Heart left ventricle (tissue), 16 donors: ENCODE data around the gene SET. TPM values are rescaled to one million over a fixed set of nuclear protein-coding genes. Genes with fewer than 3 reads are reported as not detected.
"Not testable (repeated sequence)": the region's sequence is repeated elsewhere in the genome, so short reads cannot be mapped to it uniquely, and the experiment has no call there.

ENCODE experiments used
- ATAC-seq, 4 donors: fragments of 200-7000 bp; cut with Tn5 transposase; one replicate each; pipeline ENCODE4 v1.9.1; 2020 to 2022; ENCODE audit warnings: moderate library complexity in 4 of 4, mild to moderate bottlenecking in 3 of 4, moderate number of reproducible peaks in 1 of 4
- DNase-seq, 5 donors: peaks; one replicate each; pipeline ENCODE4 v3.0.0-alpha.2; 2020
- H3K27ac ChIP-seq, 12 donors: fragments of 200-600 bp; sonication (generic) in 4 of 12; one replicate each; pipeline versions ENCODE4 v1.5.0 to v1.8.0; 2016 to 2022; ENCODE audit warnings: mild to moderate bottlenecking in 2 of 12
- H3K27me3 ChIP-seq, 9 donors: fragments of 200-600 bp; sonication (generic) in 2 of 9; one replicate each; pipeline versions ENCODE4 v1.5.1 to v1.8.0; 2016 to 2022; ENCODE audit warnings: mild to moderate bottlenecking in 3 of 9
- H3K36me3 ChIP-seq, 9 donors: fragments of 200-600 bp; sonication (generic) in 2 of 9; one replicate each; pipeline versions ENCODE4 v1.5.0 to v1.8.0; 2018 to 2022; ENCODE audit warnings: mild to moderate bottlenecking in 2 of 9
- H3K4me1 ChIP-seq, 12 donors: fragments of 200-600 bp; sonication (generic) in 4 of 12; one replicate each; pipeline versions ENCODE4 v1.5.0 to v1.8.0; 2016 to 2022; ENCODE audit warnings: mild to moderate bottlenecking in 3 of 12
- H3K4me3 ChIP-seq, 12 donors: fragments of 200-600 bp; sonication (generic) in 4 of 12; one replicate each; pipeline versions ENCODE4 v1.5.0 to v1.8.0; 2017 to 2022; ENCODE audit warnings: mild to moderate bottlenecking in 9 of 12, moderate library complexity in 4 of 12
- H3K9me3 ChIP-seq, 12 donors: fragments of 200-600 bp; sonication (generic) in 4 of 12; one replicate each; pipeline versions ENCODE4 v1.5.0 to v1.8.0; 2016 to 2022; ENCODE audit warnings: mild to moderate bottlenecking in 1 of 12
- CTCF ChIP-seq, 12 donors: fragments of 200-600 bp; sonication (generic) in 4 of 12; IDR thresholded peaks; one replicate each; pipeline versions ENCODE4 v1.5.0 to v1.8.0; 2018 to 2022; ENCODE audit warnings: antibody characterized with exemption in 12 of 12, mild to moderate bottlenecking in 5 of 12
- POLR2A ChIP-seq, 2 donors: fragments of 450-650 bp; IDR thresholded peaks; one replicate each; pipeline ENCODE4 v1.6.1; 2017; ENCODE audit warnings: antibody characterized with exemption in 2 of 2, mild to moderate bottlenecking in 2 of 2, moderate library complexity in 2 of 2
- WGBS, 4 donors: extraction: QIAGEN DNeasy Blood & Tissue Kit in 2 of 4; methylation state at CpG; one replicate each; pipeline versions ENCODE4 v1.1.5 to v1.1.7; 2013 to 2018; 5-methylcytosine and 5-hydroxymethylcytosine counted together
- intact Hi-C, 10 donors: fragments of 100-400 bp; cut with DNase I; formaldehyde crosslinking; loops; one replicate each; pipeline versions ENCODE4 v1.11.1 to v1.14.2; 2022
- polyA plus RNA-seq, 2 donors: library from polyadenylated mRNA; stranded (reverse); fragments of 200-250 nt; gene quantifications; one replicate each; pipeline ENCODE4 v1.2.3, GENCODE V29; 2013
- total RNA-seq, 9 donors: library from RNA; depleted of rRNA in 2 of 9; stranded (reverse); fragments of >200 nt in 2 of 9; fragmentation: NEBNext Ultra II Directional in 3 of 9; extraction: Animal tissue kit (Norgen Biotek cat#: 25700) in 3 of 9; gene quantifications; one replicate each; pipeline versions ENCODE4 v1.1.0 to v1.2.4, GENCODE V29; 2016 to 2023
- donor health status: ischemic (EF 13 %, LVEDD 7.1; RV severe dilation, severe dysfunction).
- donor health status: healthy with polysubstance abuse.
- donor health status: DM: no; HTN: yes; CAD: no.
- donor health status: DM: no; HTN: no; CAD: no.
- donor health status: ischemic (EF 25% LVEDD 6.9; RV normal size, moderate dysfunction).
- donor health status: ischemic (EF 25% LVEDD 5.7; RV mildly dilated, moderate dysfunction).
- donor health status: healthy.
- donor health status: DM: yes; HTN: yes; CAD: no.
- donor health status: ischemic (EF 35%, LVEDD 5.7; RV mildly dilated, moderate dysfunction).
- donor health status: nonischemic (EF 11% LVEDD 7.7; RV severe dilation, severe dysfunction).
- donor health status: DM: yes; HTN: yes; CAD: no.
- donor health status: PGD.
- donor health status: ischemic (EF 29% LVEDD 5.4; RV normal size, mild dysfunction).
- donor health status: nonischemic (EF 23%, LVEDD 6.1; RV moderate dilation, normal function).

The SET gene
- total and polyA plus RNA-seq, 11 donors, result 67.6 to 240 (median 203) TPM

GRCh38 chr9:128687453-128687852, 1.6 kb upstream of the SET start:
- peaks cover 5 to 59% (median 31%) of the 10 kb centered on the region in 12 donors for H3K4me1 ChIP-seq
- no peak for ATAC-seq
- WGBS, 4 donors, result 95 to 97% (median 96%) methylated on average over 4 of the region's 4 CpGs
- H3K36me3 ChIP-seq, result peaks cover 0 to 20% (median 14%) of the 10 kb centered on the region in 9 donors
- H3K27ac ChIP-seq, result peak overlapping the region in 1 of 12 donors; percentile 98
- H3K27me3 ChIP-seq, result no peaks in the 10 kb centered on the region
- DNase-seq, result no peak
- no peak overlapping the region for H3K4me3 ChIP-seq
- intact Hi-C loops, result loop anchor here in 4 of 10 donors (5.0 to 10.0 kb wide), 2 partner anchors 50 to 53 kb away; no protein-coding TSS in a partner anchor
- TF ChIP-seq POLR2A (IDR thresholded peaks at IDR 0.05) (no peak), CTCF (IDR thresholded peaks at IDR 0.05) (no peak)
- H3K9me3 ChIP-seq, result no peaks in the 10 kb centered on the region

GRCh38 chr9:128689293-128689774, 312 bp downstream of the SET start:
- no peaks in the 10 kb centered on the region for H3K27me3 ChIP-seq
- intact Hi-C loops, result loop anchor here in 5 of 10 donors (2.0 to 10.0 kb wide), 3 partner anchors 33 to 55 kb away; partner anchors contain the start of gene DYNC2I2 (in 2 of the 5)
- peak overlapping the region; percentile 68 to 96 (median 76) for H3K4me3 ChIP-seq
- peak in 3 of 4 donors; percentile 2 to 47 (median 32) for ATAC-seq
- no peaks in the 10 kb centered on the region for H3K9me3 ChIP-seq
- WGBS, 4 donors, result 0 to 1% (median 0%) methylated on average over 30 to 78 of the region's 80 CpGs; no CpG with 5 or more reads in 1 of the 4 donors
- TF ChIP-seq POLR2A (IDR thresholded peaks at IDR 0.05) (no peak), CTCF (IDR thresholded peaks at IDR 0.05) (no peak)
- DNase-seq, result peak; percentile 66 to 83 (median 70)
- peak overlapping the region; percentile 89 to 99 (median 96) for H3K27ac ChIP-seq
- peaks cover 2 to 39% (median 33%) of the 10 kb centered on the region in 9 donors for H3K36me3 ChIP-seq
- peaks cover 5 to 51% (median 27%) of the 10 kb centered on the region in 12 donors for H3K4me1 ChIP-seq

- Histone ChIP-seq H3K36me3 (peaks cover 2 to 46% (median 40%) of the 10 kb centered on the region in 9 donors), H3K4me3 (peak overlapping the region; percentile 58 to 96 (median 74)), H3K4me1 (peaks cover 5 to 44% (median 22%) of the 10 kb centered on the region in 12 donors), H3K27ac (peak overlapping the region in 11 of 12 donors; percentile 55 to 99 (median 67)), H3K9me3 (no peaks in the 10 kb centered on the region), H3K27me3 (no peaks in the 10 kb centered on the region)
- no peak for ATAC-seq
- WGBS, 4 donors, result 0 to 4% (median 1%) methylated on average over 8 to 83 of the region's 83 CpGs
- no peak for TF ChIP-seq CTCF (IDR thresholded peaks at IDR 0.05)
- no peak for TF ChIP-seq POLR2A (IDR thresholded peaks at IDR 0.05)
- intact Hi-C loops, result loop anchor here in 5 of 10 donors (2.0 to 10.0 kb wide), 3 partner anchors 33 to 55 kb away; partner anchors contain the start of gene DYNC2I2 (in 2 of the 5)
- DNase-seq, result peak; percentile 46 to 63 (median 56)
Measured at GRCh38 chr9:128689820-128690683, 1.0 kb downstream of the SET start.

- intact Hi-C loops, result no loop called here
- Histone ChIP-seq H3K36me3 (peaks cover 2 to 51% (median 44%) of the 10 kb centered on the region in 9 donors), H3K9me3 (no peaks in the 10 kb centered on the region), H3K27me3 (no peaks in the 10 kb centered on the region), H3K27ac (peak overlapping the region in 8 of 12 donors; percentile 60 to 94 (median 68)), H3K4me1 (peaks cover 5 to 38% (median 20%) of the 10 kb centered on the region in 12 donors), H3K4me3 (peak overlapping the region; percentile 58 to 96 (median 74))
- WGBS, 4 donors, result 12 to 20% (median 16%) methylated on average over 5 of the region's 5 CpGs
- ATAC-seq (no peak), DNase-seq (no peak)
- TF ChIP-seq CTCF (IDR thresholded peaks at IDR 0.05) (no peak), POLR2A (IDR thresholded peaks at IDR 0.05) (no peak)
Measured at GRCh38 chr9:128690684-128691034, 1.6 kb downstream of the SET start.

- WGBS, 4 donors, result 86 to 92% (median 87%) methylated on average over 3 of the region's 3 CpGs
- H3K27me3 ChIP-seq, intact Hi-C loops, DNase-seq, H3K9me3 ChIP-seq, ATAC-seq, H3K27ac ChIP-seq, H3K4me3 ChIP-seq: not testable (repeated sequence)
- Histone ChIP-seq H3K36me3 (peaks cover 2 to 68% (median 61%) of the 10 kb centered on the region in 9 donors), H3K4me1 (peaks cover 5 to 15% (median 13%) of the 10 kb centered on the region in 12 donors)
Measured at GRCh38 chr9:128693738-128694137, 4.7 kb downstream of the SET start.
